ENCODE measurements around the gene CTBP1. TPM values are rescaled to one million over a fixed set of nuclear protein-coding genes. Genes with fewer than 3 reads are reported as not detected.

CTBP1 gene
- total and polyA plus RNA-seq, 2 experiments from 2014 or later: 74.0 to 192 TPM

DNA sequence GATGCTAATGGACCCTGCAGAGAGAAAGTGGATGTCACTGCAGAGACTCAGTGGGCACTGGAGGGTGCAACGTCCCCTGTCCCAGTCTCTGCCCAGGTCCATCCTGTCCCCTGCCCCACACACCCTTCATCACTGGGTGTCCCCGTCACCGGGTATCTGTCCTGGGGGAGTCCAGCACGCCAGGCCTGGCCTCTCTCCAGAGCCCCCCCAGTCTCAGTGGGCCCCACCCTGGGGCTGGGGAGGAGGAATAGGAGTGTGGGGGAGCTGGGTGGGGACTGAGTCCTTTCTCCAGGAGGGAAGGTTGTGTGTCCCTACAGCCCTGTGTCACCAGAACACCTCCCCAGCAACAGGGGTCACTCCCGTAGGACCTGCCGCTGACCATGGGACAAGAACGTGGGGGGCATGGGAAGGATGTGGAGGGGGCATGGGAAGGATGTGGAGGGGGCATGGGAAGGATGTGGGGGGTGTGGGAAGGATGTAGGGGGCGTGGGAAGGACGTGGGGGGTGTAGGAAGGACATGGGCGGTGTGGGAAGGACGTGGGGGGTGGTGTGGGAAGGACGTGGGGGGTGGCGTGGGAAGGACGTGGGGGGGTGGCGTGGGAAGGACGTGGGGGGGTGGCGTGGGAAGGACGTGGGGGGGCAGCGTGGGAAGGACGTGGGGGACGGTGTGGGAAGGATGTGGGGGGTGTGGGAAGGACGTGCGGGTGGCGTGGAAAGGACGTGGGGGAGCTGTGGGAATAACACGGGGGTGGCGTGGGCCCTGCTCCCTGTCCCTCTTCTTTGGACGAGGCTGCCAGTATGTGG is 55.5 kb downstream of the CTBP1 start:
- Histone ChIP-seq H3K4me1 (ENCODE audit: insufficient read depth) (no peaks in the 10 kb centered on the region), H2AFZ (no peak overlapping the region), H3K79me2 (replicated peaks; ENCODE audit: insufficient read depth) (no peaks in the 10 kb centered on the region), H3K36me3 (ENCODE audit: insufficient read depth) (no peaks in the 10 kb centered on the region), H4K20me1 (replicated peaks; ENCODE audit: insufficient read depth) (no peaks in the 10 kb centered on the region), H3K4me2 (no peak overlapping the region), H3K9me2 (ENCODE audit: insufficient read depth) (no peaks in the 10 kb centered on the region), H3K4me3 (no peak overlapping the region), H3K27me3 (ENCODE audit: insufficient read depth) (no peaks in the 10 kb centered on the region), H3F3A (replicated peaks; ENCODE audit: low read depth) (no peaks in the 10 kb centered on the region), H3K27ac (ENCODE audit: low read depth) (no peak overlapping the region)
- Mint-ChIP-seq H3K9me3 (peaks cover 2% of the 10 kb centered on the region; the same call in 1 of the 3 replicates), H3K27ac (no peak overlapping the region), H3K27me3 (ENCODE audit: insufficient read depth, low read depth, poor library complexity) (peaks cover 6% of the 10 kb centered on the region), H3K4me1 (no peaks in the 10 kb centered on the region), H3K36me3 (ENCODE audit: low read depth) (no peaks in the 10 kb centered on the region), H3K4me3 (no peak overlapping the region)
- DNase-seq (ENCODE audit: low spot score): no peak
- TF ChIP-seq, protein P1, sequence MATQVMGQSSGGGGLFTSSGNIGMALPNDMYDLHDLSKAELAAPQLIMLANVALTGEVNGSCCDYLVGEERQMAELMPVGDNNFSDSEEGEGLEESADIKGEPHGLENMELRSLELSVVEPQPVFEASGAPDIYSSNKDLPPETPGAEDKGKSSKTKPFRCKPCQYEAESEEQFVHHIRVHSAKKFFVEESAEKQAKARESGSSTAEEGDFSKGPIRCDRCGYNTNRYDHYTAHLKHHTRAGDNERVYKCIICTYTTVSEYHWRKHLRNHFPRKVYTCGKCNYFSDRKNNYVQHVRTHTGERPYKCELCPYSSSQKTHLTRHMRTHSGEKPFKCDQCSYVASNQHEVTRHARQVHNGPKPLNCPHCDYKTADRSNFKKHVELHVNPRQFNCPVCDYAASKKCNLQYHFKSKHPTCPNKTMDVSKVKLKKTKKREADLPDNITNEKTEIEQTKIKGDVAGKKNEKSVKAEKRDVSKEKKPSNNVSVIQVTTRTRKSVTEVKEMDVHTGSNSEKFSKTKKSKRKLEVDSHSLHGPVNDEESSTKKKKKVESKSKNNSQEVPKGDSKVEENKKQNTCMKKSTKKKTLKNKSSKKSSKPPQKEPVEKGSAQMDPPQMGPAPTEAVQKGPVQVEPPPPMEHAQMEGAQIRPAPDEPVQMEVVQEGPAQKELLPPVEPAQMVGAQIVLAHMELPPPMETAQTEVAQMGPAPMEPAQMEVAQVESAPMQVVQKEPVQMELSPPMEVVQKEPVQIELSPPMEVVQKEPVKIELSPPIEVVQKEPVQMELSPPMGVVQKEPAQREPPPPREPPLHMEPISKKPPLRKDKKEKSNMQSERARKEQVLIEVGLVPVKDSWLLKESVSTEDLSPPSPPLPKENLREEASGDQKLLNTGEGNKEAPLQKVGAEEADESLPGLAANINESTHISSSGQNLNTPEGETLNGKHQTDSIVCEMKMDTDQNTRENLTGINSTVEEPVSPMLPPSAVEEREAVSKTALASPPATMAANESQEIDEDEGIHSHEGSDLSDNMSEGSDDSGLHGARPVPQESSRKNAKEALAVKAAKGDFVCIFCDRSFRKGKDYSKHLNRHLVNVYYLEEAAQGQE (IDR thresholded peaks at IDR 0.05; ENCODE audit: unreplicated experiment): no peak
- TF ChIP-seq POLR2AphosphoS5 (IDR thresholded peaks at IDR 0.05; ENCODE audit: low read depth): no peak
- no peak for TF ChIP-seq NANOG (IDR thresholded peaks at IDR 0.05; ENCODE audit: borderline replicate concordance)
- TF ChIP-seq EZH2phosphoT487 (IDR thresholded peaks at IDR 0.05; ENCODE audit: unreplicated experiment): no peak
- no peak for TF ChIP-seq JUNB (IDR thresholded peaks at IDR 0.05; ENCODE audit: unreplicated experiment)
- TF ChIP-seq, protein P2, sequence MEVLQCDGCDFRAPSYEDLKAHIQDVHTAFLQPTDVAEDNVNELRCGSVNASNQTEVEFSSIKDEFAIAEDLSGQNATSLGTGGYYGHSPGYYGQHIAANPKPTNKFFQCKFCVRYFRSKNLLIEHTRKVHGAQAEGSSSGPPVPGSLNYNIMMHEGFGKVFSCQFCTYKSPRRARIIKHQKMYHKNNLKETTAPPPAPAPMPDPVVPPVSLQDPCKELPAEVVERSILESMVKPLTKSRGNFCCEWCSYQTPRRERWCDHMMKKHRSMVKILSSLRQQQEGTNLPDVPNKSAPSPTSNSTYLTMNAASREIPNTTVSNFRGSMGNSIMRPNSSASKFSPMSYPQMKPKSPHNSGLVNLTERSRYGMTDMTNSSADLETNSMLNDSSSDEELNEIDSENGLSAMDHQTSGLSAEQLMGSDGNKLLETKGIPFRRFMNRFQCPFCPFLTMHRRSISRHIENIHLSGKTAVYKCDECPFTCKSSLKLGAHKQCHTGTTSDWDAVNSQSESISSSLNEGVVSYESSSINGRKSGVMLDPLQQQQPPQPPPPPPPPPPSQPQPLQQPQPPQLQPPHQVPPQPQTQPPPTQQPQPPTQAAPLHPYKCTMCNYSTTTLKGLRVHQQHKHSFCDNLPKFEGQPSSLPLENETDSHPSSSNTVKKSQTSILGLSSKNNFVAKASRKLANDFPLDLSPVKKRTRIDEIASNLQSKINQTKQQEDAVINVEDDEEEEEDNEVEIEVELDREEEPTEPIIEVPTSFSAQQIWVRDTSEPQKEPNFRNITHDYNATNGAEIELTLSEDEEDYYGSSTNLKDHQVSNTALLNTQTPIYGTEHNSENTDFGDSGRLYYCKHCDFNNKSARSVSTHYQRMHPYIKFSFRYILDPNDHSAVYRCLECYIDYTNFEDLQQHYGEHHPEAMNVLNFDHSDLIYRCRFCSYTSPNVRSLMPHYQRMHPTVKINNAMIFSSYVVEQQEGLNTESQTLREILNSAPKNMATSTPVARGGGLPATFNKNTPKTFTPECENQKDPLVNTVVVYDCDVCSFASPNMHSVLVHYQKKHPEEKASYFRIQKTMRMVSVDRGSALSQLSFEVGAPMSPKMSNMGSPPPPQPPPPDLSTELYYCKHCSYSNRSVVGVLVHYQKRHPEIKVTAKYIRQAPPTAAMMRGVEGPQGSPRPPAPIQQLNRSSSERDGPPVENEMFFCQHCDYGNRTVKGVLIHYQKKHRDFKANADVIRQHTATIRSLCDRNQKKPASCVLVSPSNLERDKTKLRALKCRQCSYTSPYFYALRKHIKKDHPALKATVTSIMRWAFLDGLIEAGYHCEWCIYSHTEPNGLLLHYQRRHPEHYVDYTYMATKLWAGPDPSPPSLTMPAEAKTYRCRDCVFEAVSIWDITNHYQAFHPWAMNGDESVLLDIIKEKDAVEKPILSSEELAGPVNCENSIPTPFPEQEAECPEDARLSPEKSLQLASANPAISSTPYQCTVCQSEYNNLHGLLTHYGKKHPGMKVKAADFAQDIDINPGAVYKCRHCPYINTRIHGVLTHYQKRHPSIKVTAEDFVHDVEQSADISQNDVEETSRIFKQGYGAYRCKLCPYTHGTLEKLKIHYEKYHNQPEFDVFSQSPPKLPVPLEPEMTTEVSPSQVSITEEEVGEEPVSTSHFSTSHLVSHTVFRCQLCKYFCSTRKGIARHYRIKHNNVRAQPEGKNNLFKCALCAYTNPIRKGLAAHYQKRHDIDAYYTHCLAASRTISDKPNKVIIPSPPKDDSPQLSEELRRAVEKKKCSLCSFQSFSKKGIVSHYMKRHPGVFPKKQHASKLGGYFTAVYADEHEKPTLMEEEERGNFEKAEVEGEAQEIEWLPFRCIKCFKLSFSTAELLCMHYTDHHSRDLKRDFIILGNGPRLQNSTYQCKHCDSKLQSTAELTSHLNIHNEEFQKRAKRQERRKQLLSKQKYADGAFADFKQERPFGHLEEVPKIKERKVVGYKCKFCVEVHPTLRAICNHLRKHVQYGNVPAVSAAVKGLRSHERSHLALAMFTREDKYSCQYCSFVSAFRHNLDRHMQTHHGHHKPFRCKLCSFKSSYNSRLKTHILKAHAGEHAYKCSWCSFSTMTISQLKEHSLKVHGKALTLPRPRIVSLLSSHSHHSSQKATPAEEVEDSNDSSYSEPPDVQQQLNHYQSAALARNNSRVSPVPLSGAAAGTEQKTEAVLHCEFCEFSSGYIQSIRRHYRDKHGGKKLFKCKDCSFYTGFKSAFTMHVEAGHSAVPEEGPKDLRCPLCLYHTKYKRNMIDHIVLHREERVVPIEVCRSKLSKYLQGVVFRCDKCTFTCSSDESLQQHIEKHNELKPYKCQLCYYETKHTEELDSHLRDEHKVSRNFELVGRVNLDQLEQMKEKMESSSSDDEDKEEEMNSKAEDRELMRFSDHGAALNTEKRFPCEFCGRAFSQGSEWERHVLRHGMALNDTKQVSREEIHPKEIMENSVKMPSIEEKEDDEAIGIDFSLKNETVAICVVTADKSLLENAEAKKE (CRISPR knock-in tag; IDR thresholded peaks at IDR 0.05): no peak
- TF ChIP-seq STAT1 (IDR thresholded peaks at IDR 0.05; ENCODE audit: unreplicated experiment): no peak
- no peak for TF ChIP-seq ZNF114 (CRISPR knock-in tag; IDR thresholded peaks at IDR 0.05)
- TF ChIP-seq, protein P3, sequence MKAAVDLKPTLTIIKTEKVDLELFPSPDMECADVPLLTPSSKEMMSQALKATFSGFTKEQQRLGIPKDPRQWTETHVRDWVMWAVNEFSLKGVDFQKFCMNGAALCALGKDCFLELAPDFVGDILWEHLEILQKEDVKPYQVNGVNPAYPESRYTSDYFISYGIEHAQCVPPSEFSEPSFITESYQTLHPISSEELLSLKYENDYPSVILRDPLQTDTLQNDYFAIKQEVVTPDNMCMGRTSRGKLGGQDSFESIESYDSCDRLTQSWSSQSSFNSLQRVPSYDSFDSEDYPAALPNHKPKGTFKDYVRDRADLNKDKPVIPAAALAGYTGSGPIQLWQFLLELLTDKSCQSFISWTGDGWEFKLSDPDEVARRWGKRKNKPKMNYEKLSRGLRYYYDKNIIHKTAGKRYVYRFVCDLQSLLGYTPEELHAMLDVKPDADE (IDR thresholded peaks at IDR 0.05): no peak
- no peak for ATAC-seq

Data from GM23338 (cell line).